ENCODE results near the gene SUCLG1. TPM values are rescaled to one million over a fixed set of nuclear protein-coding genes. Genes with fewer than 3 reads are reported as not detected.

SUCLG1 gene
- total and polyA plus RNA-seq, 3 donors from 2014 or later, result 48.0 to 80.4 (median 50.6) TPM

- 64 to 68% methylated on average over 2 of the region's 2 CpGs for WGBS, 2 donors
- no peak for TF ChIP-seq CTCF (IDR thresholded peaks at IDR 0.05)
- no peak for TF ChIP-seq POLR2A (IDR thresholded peaks at IDR 0.05)
- DNase-seq, result no peak
- H3K4me3 ChIP-seq, result no peak overlapping the region
- H3K9me3 ChIP-seq, result no peaks in the 10 kb centered on the region
- H3K4me1 ChIP-seq, result no peaks in the 10 kb centered on the region
- H3K36me3 ChIP-seq (ENCODE audit: low read depth, missing control alignments), result no peaks in the 10 kb centered on the region
- intact Hi-C loops (cut with DNase I; ENCODE audit: low total_unique reads), result no loop called here
- no peak overlapping the region for H3K27ac ChIP-seq
- no peaks in the 10 kb centered on the region for H3K27me3 ChIP-seq
Observed at GRCh38 chr2:84491256-84491655, 32.2 kb upstream of the SUCLG1 start.

GRCh38 chr2:84487298-84487996 is 28.4 kb upstream of the SUCLG1 start:
- H3K27ac ChIP-seq, result no peak overlapping the region
- H3K27me3 ChIP-seq, result no peaks in the 10 kb centered on the region
- H3K9me3 ChIP-seq, result no peaks in the 10 kb centered on the region
- TF ChIP-seq CTCF (IDR thresholded peaks at IDR 0.05), result no peak
- TF ChIP-seq POLR2A (IDR thresholded peaks at IDR 0.05), result no peak
- H3K4me3 ChIP-seq, result no peak overlapping the region
- intact Hi-C loops (cut with DNase I; ENCODE audit: low total_unique reads), result no loop called here
- DNase-seq, result no peak
- H3K36me3 ChIP-seq (ENCODE audit: low read depth, missing control alignments), result no peaks in the 10 kb centered on the region
- 67 to 79% methylated on average over 3 of the region's 3 CpGs for WGBS, 2 donors
- no peaks in the 10 kb centered on the region for H3K4me1 ChIP-seq

DNA sequence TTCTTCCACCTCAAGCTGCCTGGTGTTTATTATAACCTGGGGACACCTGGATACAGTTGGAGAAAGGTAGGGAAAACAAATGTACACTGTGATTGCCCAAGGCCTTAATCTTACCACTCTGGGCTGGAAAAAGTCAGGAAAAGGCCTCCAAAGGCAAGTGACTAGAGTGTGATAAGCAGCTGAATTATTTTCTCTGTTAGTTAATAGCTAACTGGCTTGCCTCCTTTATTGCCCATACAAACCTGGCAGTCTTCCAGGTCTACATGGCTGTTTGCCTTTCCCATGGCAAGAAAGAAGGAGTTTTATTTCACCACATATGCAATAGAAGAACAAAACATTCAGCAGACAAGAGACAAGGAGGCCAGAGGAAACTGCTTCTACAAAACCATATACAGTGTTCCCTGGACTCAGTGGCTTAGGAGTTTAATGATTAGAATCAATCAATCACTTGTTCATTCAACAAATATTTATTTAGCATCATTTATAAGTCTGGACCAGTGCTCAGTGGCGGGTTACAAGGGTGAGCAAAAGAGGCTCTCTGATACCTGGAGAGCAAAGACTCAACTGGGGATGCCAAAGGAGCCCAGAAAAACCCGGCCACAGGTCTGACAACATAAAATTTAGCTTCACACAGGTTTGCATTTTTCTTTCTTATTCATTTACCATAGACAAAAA is 27.5 kb upstream of the SUCLG1 start:
- no peak overlapping the region for H3K4me3 ChIP-seq
- no peak overlapping the region for H3K27ac ChIP-seq
- H3K4me1 ChIP-seq, result no peaks in the 10 kb centered on the region
- no peaks in the 10 kb centered on the region for H3K27me3 ChIP-seq
- no peaks in the 10 kb centered on the region for H3K36me3 ChIP-seq (ENCODE audit: low read depth, missing control alignments)
- intact Hi-C loops (cut with DNase I; ENCODE audit: low total_unique reads), result no loop called here
- WGBS, 2 donors, result 88 to 89% methylated on average over 2 of the region's 2 CpGs
- no peak for DNase-seq
- H3K9me3 ChIP-seq, result no peaks in the 10 kb centered on the region
- TF ChIP-seq CTCF (IDR thresholded peaks at IDR 0.05), result no peak
- TF ChIP-seq POLR2A (IDR thresholded peaks at IDR 0.05), result no peak

DNA sequence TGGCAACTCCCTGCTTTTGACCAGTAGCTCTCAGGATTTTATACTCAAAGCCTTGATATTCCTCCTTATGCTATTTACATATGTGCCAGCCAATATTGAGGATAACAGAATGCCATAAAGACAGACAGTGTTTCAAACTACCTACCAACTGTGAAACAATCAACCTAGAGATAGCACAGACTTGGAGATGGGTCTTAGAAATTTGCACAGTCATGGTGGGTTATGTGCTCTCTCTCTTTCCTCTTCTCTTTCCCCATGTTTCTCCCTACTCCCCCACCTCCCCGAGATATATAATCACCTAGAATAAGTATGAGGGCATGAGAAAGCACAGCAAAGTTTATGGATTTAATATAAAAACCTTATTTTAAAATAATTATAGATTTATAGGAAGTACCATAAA is 24.2 kb upstream of the SUCLG1 start:
- 88 to 89% methylated on average over 1 of the region's 1 CpG for WGBS, 2 donors
- H3K9me3 ChIP-seq, result no peaks in the 10 kb centered on the region
- no peak for DNase-seq

More for the DNA sequence above, 24.2 kb upstream of the SUCLG1 start:
- no peaks in the 10 kb centered on the region for H3K27me3 ChIP-seq
- TF ChIP-seq POLR2A (IDR thresholded peaks at IDR 0.05) (no peak), CTCF (IDR thresholded peaks at IDR 0.05) (no peak)
- H3K27ac ChIP-seq, result no peak overlapping the region
- no peaks in the 10 kb centered on the region for H3K36me3 ChIP-seq (ENCODE audit: low read depth, missing control alignments)
- intact Hi-C loops (cut with DNase I; ENCODE audit: low total_unique reads), result no loop called here
- no peak overlapping the region for H3K4me3 ChIP-seq
- H3K4me1 ChIP-seq, result no peaks in the 10 kb centered on the region

Data from testis (tissue), 3 donors.